Vagina (tissue), 2 donors: ENCODE measurements around the gene CFAP45. TPM values are rescaled to one million over a fixed set of nuclear protein-coding genes. Genes with fewer than 3 reads are reported as not detected.

Experiments
- microRNA-seq: library from miRNA; unstranded; fragments of <30 nt; microRNA quantifications from one replicate; pipeline ENCODE4, GENCODE V29; 2017; ENCODE audit warnings: borderline number of aligned reads, borderline replicate concordance
- small RNA-seq: library from RNA; depleted of rRNA; stranded (forward); fragments of <200 nt; gene quantifications from one replicate; pipeline ENCODE3, GENCODE V24; 2016
- total RNA-seq: library from RNA; depleted of rRNA; stranded (reverse); fragments of >200 nt; gene quantifications from one replicate; pipeline ENCODE4 v1.2.3, GENCODE V29; 2016

Gene CFAP45
- total RNA-seq, 1 donor from 2014 or later, result not detected

Small RNA genes within 50 kb of the gene (microRNA-seq; reads per million reads assigned to microRNA genes)
- gene MIR4259, result not detected

Small RNA genes within 50 kb of the gene (small RNA-seq; reads per million reads assigned to genes)
- gene MIR4259, result not detected
- not detected for gene RF00570

Other genes starting within 250 kb of the CFAP45 start
- gene CRP, start 185.6 kb downstream of the CFAP45 start, total RNA-seq, result not detected
- 106 TPM for gene DUSP23, start 119.2 kb downstream of the CFAP45 start, total RNA-seq
- gene FCRL6, start 97.8 kb downstream of the CFAP45 start, total RNA-seq, result not detected
- 1.5 TPM for gene SLAMF8, start 73.3 kb downstream of the CFAP45 start, total RNA-seq
- gene VSIG8, start 37.5 kb downstream of the CFAP45 start, total RNA-seq, result not detected
- 290 TPM for gene TAGLN2, start 25.3 kb upstream of the CFAP45 start, total RNA-seq
- gene IGSF9, start 45.4 kb upstream of the CFAP45 start, total RNA-seq, result 5.6 TPM
- gene SLAMF9, start 54.1 kb upstream of the CFAP45 start, total RNA-seq, result not detected
- gene PIGM, start 131.8 kb upstream of the CFAP45 start, total RNA-seq, result 2.7 TPM
- gene KCNJ10, start 170.0 kb upstream of the CFAP45 start, total RNA-seq, result not detected
- gene KCNJ9, start 181.4 kb upstream of the CFAP45 start, total RNA-seq, result not detected
- gene IGSF8, start 198.5 kb upstream of the CFAP45 start, total RNA-seq, result 21.6 TPM
- 11.0 TPM for gene ATP1A2, start 215.6 kb upstream of the CFAP45 start, total RNA-seq